K562 (cell line): Measurements from ENCODE around the gene GRSF1. TPM values are rescaled to one million over a fixed set of nuclear protein-coding genes. Genes with fewer than 3 reads are reported as not detected.

ENCODE experiments used
- ATAC-seq: fragments of 200-7000 bp; cut with Tn5 transposase; 3 replicates; pipeline ENCODE4 v1.9.1; 2020; ENCODE audit warnings: moderate library complexity
- BruUV-seq: library from RNA; stranded (reverse); fragments of 400-500 nt; replicated peaks from 2 replicates; lab custom pipeline; 2021; lab: Mats Ljungman, UMichigan
- CTCF ChIA-PET: fragments of 300-600 bp; formaldehyde crosslinking; extraction: SDS; loops from one replicate; lab custom pipeline; 2021; ENCODE audit warnings: low intra/inter-chr PET ratio; lab: Yijun Ruan, JAX
- POLR2A ChIA-PET: fragments of 300-600, 350-650 bp; sonication (Branson Sonifier 250); formaldehyde crosslinking; extraction: SDS; loops from one replicate; lab custom pipeline; 2021; ENCODE audit warnings: antibody characterized with exemption, inconsistent platforms; lab: Yijun Ruan, JAX
- DNase-seq, 4 experiments: peaks; one replicate each; pipeline versions ENCODE4 v3.0.0 to v3.0.0-alpha.2; 2011 to 2018; ENCODE audit warnings: low spot score in 3 of 4, mixed read lengths in 3 of 4; ENCODE audit errors: extremely low read depth in 1 of 4
- FAIRE-seq: peaks from 2 replicates; lab custom pipeline; 2011; peaks lifted over from hg19 to GRCh38; lab: Jason Lieb, UNC
- H2AFZ ChIP-seq: 2 replicates; pipeline ENCODE4 v1.6.0; 2011; ENCODE audit warnings: low read depth, low read length, control low read depth, inconsistent platforms
- H3K27ac ChIP-seq: fragments of 200-600 bp; 3 replicates; pipeline ENCODE4 v1.8.0; 2011; ENCODE audit warnings: low read depth, mild to moderate bottlenecking, control low read depth, inconsistent platforms, low read length, moderate library complexity, mixed read lengths; ENCODE audit errors: extremely low read depth
- H3K27me3 ChIP-seq, 2 experiments: fragments of 300-600 bp in 1 of 2; 2 replicates in 1 of 2; 3 replicates in 1 of 2; pipeline versions ENCODE4 v1.6.0 to v1.8.0; 2011; ENCODE audit warnings: inconsistent platforms in 2 of 2, low read length in 2 of 2, mild to moderate bottlenecking in 1 of 2, mixed read lengths in 1 of 2, moderate library complexity in 1 of 2; ENCODE audit not compliant: control insufficient read depth in 2 of 2, insufficient read depth in 2 of 2
- H3K36me3 ChIP-seq: fragments of 300-600 bp; 3 replicates; pipeline ENCODE4 v1.8.0; 2011; ENCODE audit warnings: mild to moderate bottlenecking, low read length, inconsistent platforms; ENCODE audit not compliant: control insufficient read depth, insufficient read depth
- H3K4me1 ChIP-seq, 2 experiments: fragments of 200-600 bp in 1 of 2; replicated peaks in 1 of 2; 2 replicates in 1 of 2; 3 replicates in 1 of 2; pipeline versions ENCODE4 v1.5.1 to v1.8.0; 2011; ENCODE audit warnings: inconsistent platforms in 2 of 2, low read length in 2 of 2, mild to moderate bottlenecking in 1 of 2, mixed read lengths in 1 of 2, moderate library complexity in 1 of 2; ENCODE audit not compliant: control insufficient read depth in 2 of 2, insufficient read depth in 2 of 2
- H3K4me2 ChIP-seq: 2 replicates; pipeline ENCODE4 v1.6.1; 2011; ENCODE audit warnings: low read length, control low read depth, inconsistent platforms, mixed read lengths; ENCODE audit not compliant: insufficient read depth
- H3K4me3 ChIP-seq: fragments of 200-600 bp; sonication (generic), shearing (Covaris generic); 2 replicates; pipeline ENCODE4 v1.5.1; 2016; ENCODE audit warnings: control low read depth, inconsistent platforms
- H3K79me2 ChIP-seq: fragments of 200-600 bp; 3 replicates; pipeline ENCODE4 v1.8.0; 2011; ENCODE audit warnings: low read length, inconsistent platforms; ENCODE audit not compliant: control insufficient read depth, insufficient read depth
- H3K9ac ChIP-seq, 2 experiments: 2 replicates each; pipeline versions ENCODE4 v1.6.0 to v1.6.1; 2011; ENCODE audit warnings: low read depth in 2 of 2, low read length in 2 of 2, control low read depth in 1 of 2, inconsistent platforms in 1 of 2, mild to moderate bottlenecking in 1 of 2, mixed read lengths in 1 of 2; ENCODE audit not compliant: insufficient read depth in 1 of 2
- H3K9me1 ChIP-seq: one replicate; pipeline ENCODE4 v1.6.0; 2011; ENCODE audit warnings: inconsistent platforms, mild to moderate bottlenecking, low read length, moderate library complexity; ENCODE audit not compliant: control insufficient read depth, insufficient read depth
- H3K9me3 ChIP-seq: replicated peaks from 2 replicates; pipeline ENCODE4 v1.5.1; 2011; ENCODE audit warnings: low read depth, low read length, inconsistent platforms; ENCODE audit not compliant: control insufficient read depth, insufficient read depth
- H4K20me1 ChIP-seq: replicated peaks from 2 replicates; pipeline ENCODE4 v1.6.1; 2011; ENCODE audit warnings: low read length, inconsistent platforms, mixed read lengths; ENCODE audit not compliant: control insufficient read depth, insufficient read depth
- BRF2 ChIP-seq: IDR thresholded peaks from 3 replicates; pipeline ENCODE4 v1.6.1; 2011; ENCODE audit warnings: borderline replicate concordance, mild to moderate bottlenecking; ENCODE audit not compliant: insufficient read length, insufficient read depth
- CHD2 ChIP-seq: IDR thresholded peaks from 2 replicates; pipeline ENCODE4 v1.6.1; 2011; ENCODE audit warnings: low read depth, low read length
- ELF2 ChIP-seq: fragments of 250-450 bp; sonication (Bioruptor Pico); IDR thresholded peaks from 2 replicates; pipeline ENCODE4 v1.5.0; 2021; ENCODE audit warnings: mild to moderate bottlenecking
- ELF4 ChIP-seq: fragments of 450-650 bp; formaldehyde crosslinking; IDR thresholded peaks from 2 replicates; pipeline ENCODE4 v1.4.0; 2022; ENCODE audit warnings: missing genetic modification characterization
- GATAD2B ChIP-seq: fragments of 450-650 bp; IDR thresholded peaks from 2 replicates; pipeline ENCODE4 v1.6.1; 2017; ENCODE audit warnings: mild to moderate bottlenecking, borderline replicate concordance
- HNRNPL ChIP-seq: fragments of 200-400 bp; formaldehyde crosslinking; IDR thresholded peaks from 2 replicates; pipeline ENCODE4 v1.6.1; 2017; ENCODE audit warnings: low read depth, mild to moderate bottlenecking, low read length
- JUN ChIP-seq, 2 experiments: sonication (generic) in 1 of 2; formaldehyde crosslinking in 1 of 2; IDR thresholded peaks; 2 replicates each; pipeline versions ENCODE4 v1.6.1 to v1.8.0; 2012 to 2022; ENCODE audit warnings: borderline replicate concordance in 2 of 2, mild to moderate bottlenecking in 2 of 2, improper control_type of control experiment in 1 of 2, low read depth in 1 of 2, low read length in 1 of 2, missing genetic modification reagents in 1 of 2
- JUND ChIP-seq, 2 experiments: IDR thresholded peaks; 2 replicates in 1 of 2; 3 replicates in 1 of 2; pipeline ENCODE4 v1.6.1; 2011; ENCODE audit warnings: borderline replicate concordance in 2 of 2, low read depth in 2 of 2, low read length in 2 of 2, improper control_type of control experiment in 1 of 2, missing biosample characterization in 1 of 2, missing genetic modification characterization in 1 of 2, missing genetic modification reagents in 1 of 2
- MITF ChIP-seq: IDR thresholded peaks from 2 replicates; pipeline ENCODE4 v1.6.1; 2014; ENCODE audit warnings: antibody characterized with exemption
- NEUROD1 ChIP-seq: fragments of 150-350 bp; IDR thresholded peaks from 2 replicates; pipeline ENCODE4 v1.6.1; 2014; ENCODE audit warnings: borderline replicate concordance, low read length, low read depth; ENCODE audit not compliant: partially characterized antibody
- NR2F6 ChIP-seq: fragments of 450-650 bp; formaldehyde crosslinking; IDR thresholded peaks from 2 replicates; pipeline ENCODE4 v1.4.0; 2020; ENCODE audit warnings: mild to moderate bottlenecking
- SAFB2 ChIP-seq: fragments of 200-400 bp; formaldehyde crosslinking; IDR thresholded peaks from 2 replicates; pipeline ENCODE4 v1.6.1; 2018; ENCODE audit warnings: borderline replicate concordance, low read length, low read depth, moderate library complexity; ENCODE audit not compliant: severe bottlenecking
- STAG1 ChIP-seq: sonication (generic); formaldehyde crosslinking; IDR thresholded peaks from 2 replicates; pipeline ENCODE4 v1.5.0; 2020; ENCODE audit warnings: missing genetic modification reagents, borderline replicate concordance
- TCF7L2 ChIP-seq: fragments of 150-350 bp; IDR thresholded peaks from 2 replicates; pipeline ENCODE4 v1.6.1; 2016; ENCODE audit warnings: low read depth, mild to moderate bottlenecking, low read length, moderate library complexity
- THRAP3 ChIP-seq: fragments of 450-650 bp; IDR thresholded peaks from 2 replicates; pipeline ENCODE4 v1.6.1; 2016; ENCODE audit warnings: mild to moderate bottlenecking, inconsistent platforms, borderline replicate concordance
- UBTF ChIP-seq, 2 experiments: IDR thresholded peaks; 2 replicates each; pipeline ENCODE4 v1.6.1; 2012; ENCODE audit warnings: improper control_type of control experiment in 2 of 2, low read depth in 2 of 2, low read length in 2 of 2, borderline replicate concordance in 1 of 2
- YBX1 ChIP-seq: fragments of 450-650 bp; IDR thresholded peaks from 2 replicates; pipeline ENCODE4 v1.7.1; 2016; ENCODE audit warnings: mild to moderate bottlenecking
- ZNF57 ChIP-seq: fragments of 450-650 bp; formaldehyde crosslinking; IDR thresholded peaks from 2 replicates; pipeline ENCODE4 v1.4.0; 2020; ENCODE audit warnings: mild to moderate bottlenecking, moderate library complexity
- WGBS: fragments of 100-300 bp; shearing (Covaris generic); methylation state at CpG from one replicate; pipeline ENCODE4 v1.1.6; 2016; ENCODE audit warnings: low coverage, mixed read lengths; ENCODE audit not compliant: insufficient coverage; ENCODE audit errors: missing lambda C conversion rate; 5-methylcytosine and 5-hydroxymethylcytosine counted together
- in situ Hi-C: fragments of 300-500 bp; cut with MboI; formaldehyde crosslinking; loops from 4 replicates; pipeline ENCODE4 v1.15.0; 2018; ENCODE audit warnings: inconsistent platforms, mixed read lengths
- intact Hi-C: fragments of 100-400 bp; cut with micrococcal nuclease; formaldehyde crosslinking; loops from 2 replicates; pipeline ENCODE4 v1.14.2; 2022
- polyA plus RNA-seq, 8 experiments: library from polyadenylated mRNA; depleted of rRNA in 4 of 8; stranded (reverse) in 5 of 8; unstranded in 3 of 8; fragments of >200 nt; fragmentation: Nextera tagmentation in 2 of 8; fragmentation: Illumina TruSeq in 1 of 8; extraction: Ambion mirVana in 2 of 8; extraction: Trizol in 1 of 8; gene quantifications; 2 replicates each; pipeline versions ENCODE4 v1.2.1 to v1.2.3, GENCODE V29; 2011 to 2014; ENCODE audit warnings: inconsistent platforms in 1 of 8, missing spikeins in 1 of 8
- total RNA-seq, 7 experiments: library from RNA; depleted of rRNA in 6 of 7; stranded (reverse); fragments of >200 nt in 6 of 7; fragmentation: Illumina TruSeq in 2 of 7; extraction: Trizol in 2 of 7; gene quantifications; 2 replicates each; pipeline versions ENCODE4 v1.2.1 to v1.2.3, GENCODE V29; 2011 to 2021; ENCODE audit warnings: low replicate concordance in 1 of 7

The GRSF1 gene
- total and polyA plus RNA-seq, 9 of the 15 experiments (the other 6 are each of a cell fraction or from before 2014, with no cell fraction given), result 33.0 to 105 (median 76.0) TPM

- no peak overlapping the region for H2AFZ ChIP-seq
- ChIA-PET POLR2A (interaction anchor here (2.1 kb wide), 1 partner anchor 11 kb away, joined by 7 read pairs; no protein-coding TSS in a partner anchor), CTCF (no interaction called here)
- intact Hi-C loops, result no loop called here
- ATAC-seq (no peak), FAIRE-seq (no peak), DNase-seq (no peak)
- TF ChIP-seq NEUROD1 (no peak), ZNF57 (no peak), JUN (IDR thresholded peaks at IDR 0.05; ENCODE audit: borderline replicate concordance, low read depth, low read length) (no peak), JUN (CRISPR knock-in tag; IDR thresholded peaks at IDR 0.05; ENCODE audit: borderline replicate concordance) (no peak), JUND (IDR thresholded peaks at IDR 0.05; ENCODE audit: borderline replicate concordance, low read depth, low read length) (no peak), JUND (tag; IDR thresholded peaks at IDR 0.05; ENCODE audit: borderline replicate concordance, low read depth, low read length) (no peak), NR2F6 (CRISPR knock-in tag) (no peak), TCF7L2 (no peak), ELF4 (CRISPR knock-in tag) (no peak), STAG1 (CRISPR knock-in tag) (no peak), THRAP3 (no peak), HNRNPL (no peak), CHD2 (no peak), MITF (no peak), BRF2 (no peak), ELF2 (CRISPR knock-in tag) (no peak), YBX1 (no peak), SAFB2 (no peak), GATAD2B (no peak), UBTF (IDR thresholded peaks at IDR 0.05; ENCODE audit: borderline replicate concordance in 1 of 2, low read depth in 2 of 2, low read length in 2 of 2) (no peak)
- BruUV-seq, result no TSS peak
- H3K4me2 ChIP-seq, result no peak overlapping the region
- H3K9me3 ChIP-seq, result no peaks in the 10 kb centered on the region
- no peaks in the 10 kb centered on the region for H3K27me3 ChIP-seq
- no peak overlapping the region for H3K9ac ChIP-seq
- no peaks in the 10 kb centered on the region for H4K20me1 ChIP-seq
- H3K4me1 ChIP-seq, result no peaks in the 10 kb centered on the region
- no peak overlapping the region for H3K27ac ChIP-seq
- in situ Hi-C loops, result no loop called here
- no peaks in the 10 kb centered on the region for H3K9me1 ChIP-seq
- 100% methylated on average over 1 of the region's 1 CpG for WGBS
- no peak overlapping the region for H3K4me3 ChIP-seq
- H3K36me3 ChIP-seq, result peaks cover 92% of the 10 kb centered on the region
- H3K79me2 ChIP-seq, result peaks cover 12% of the 10 kb centered on the region; the same call in 2 of the 3 replicates
Measured at GRCh38 chr4:70829492-70829891, 10.2 kb downstream of the GRSF1 start.
